Esophagus muscularis mucosa (tissue), 4 donors: ENCODE data around the gene SMAD1. TPM values are rescaled to one million over a fixed set of nuclear protein-coding genes. Genes with fewer than 3 reads are reported as not detected.

Experiments used
- DNase-seq: peaks from one replicate; pipeline ENCODE4 v3.0.0-alpha.2; 2017; ENCODE audit errors: extremely low spot score
- H3K27ac ChIP-seq, 4 donors: fragments of 200-600 bp; sonication (generic); replicated peaks in 1 of 4; 1 replicate in 3 of 4; 2 replicates in 1 of 4; pipeline ENCODE4 v1.5.1; 2016 to 2019; ENCODE audit warnings: mild to moderate bottlenecking in 1 of 4
- H3K27me3 ChIP-seq, 4 donors: fragments of 200-600 bp; sonication (generic); one replicate each; pipeline versions ENCODE4 v1.5.1 to v1.6.0; 2016 to 2019
- H3K36me3 ChIP-seq, 4 donors: fragments of 200-600 bp; sonication (generic); one replicate each; pipeline ENCODE4 v1.5.1; 2016 to 2019
- H3K4me1 ChIP-seq, 4 donors: fragments of 200-600 bp; sonication (generic); one replicate each; pipeline ENCODE4 v1.5.1; 2016 to 2019
- H3K4me3 ChIP-seq, 4 donors: fragments of 200-600 bp; sonication (generic); 1 replicate in 2 of 4; 2 replicates in 2 of 4; pipeline ENCODE4 v1.5.1; 2016 to 2019; ENCODE audit warnings: mild to moderate bottlenecking in 4 of 4, moderate library complexity in 1 of 4
- H3K9me3 ChIP-seq, 4 donors: fragments of 200-600 bp; sonication (generic); 1 replicate in 3 of 4; 2 replicates in 1 of 4; pipeline ENCODE4 v1.5.1; 2016 to 2019
- EP300 ChIP-seq: sonication (generic); formaldehyde crosslinking; IDR thresholded peaks from one replicate; pipeline ENCODE4 v1.6.1; 2017; ENCODE audit warnings: antibody characterized with exemption
- POLR2A ChIP-seq: fragments of 450-650 bp; IDR thresholded peaks from one replicate; pipeline ENCODE4 v1.6.1; 2017; ENCODE audit warnings: antibody characterized with exemption, moderate library complexity, mild to moderate bottlenecking, low read depth
- POLR2AphosphoS5 ChIP-seq, 2 donors: sonication (generic); formaldehyde crosslinking; IDR thresholded peaks; one replicate each; pipeline ENCODE4 v1.6.1; 2017; ENCODE audit warnings: antibody characterized with exemption in 2 of 2
- WGBS: methylation state at CpG from one replicate; pipeline ENCODE4 v1.1.5; 2018; 5-methylcytosine and 5-hydroxymethylcytosine counted together
- intact Hi-C: fragments of 100-400 bp; cut with DNase I; formaldehyde crosslinking; loops from one replicate; pipeline ENCODE4 v1.15.1; 2023
- total RNA-seq, 4 donors: library from RNA; depleted of rRNA; stranded (reverse); fragments of >200 nt; gene quantifications; one replicate each; pipeline versions ENCODE4 v1.1.0 to v1.2.1, GENCODE V29; 2016
- TF ChIP-seq, protein P1 (sequence below), 3 experiments: fragments of 200-600 bp in 2 of 3; fragments of 450-650 bp in 1 of 3; sonication (generic) in 2 of 3; IDR thresholded peaks; one replicate each; pipeline ENCODE4 v1.5.1; 2017 to 2019; ENCODE audit warnings: antibody characterized with exemption in 3 of 3, mild to moderate bottlenecking in 2 of 3, moderate library complexity in 1 of 3

Gene SMAD1
- total RNA-seq: 10 to 100 TPM; 19.5 to 34.3 (median 29.2) TPM

DNA sequence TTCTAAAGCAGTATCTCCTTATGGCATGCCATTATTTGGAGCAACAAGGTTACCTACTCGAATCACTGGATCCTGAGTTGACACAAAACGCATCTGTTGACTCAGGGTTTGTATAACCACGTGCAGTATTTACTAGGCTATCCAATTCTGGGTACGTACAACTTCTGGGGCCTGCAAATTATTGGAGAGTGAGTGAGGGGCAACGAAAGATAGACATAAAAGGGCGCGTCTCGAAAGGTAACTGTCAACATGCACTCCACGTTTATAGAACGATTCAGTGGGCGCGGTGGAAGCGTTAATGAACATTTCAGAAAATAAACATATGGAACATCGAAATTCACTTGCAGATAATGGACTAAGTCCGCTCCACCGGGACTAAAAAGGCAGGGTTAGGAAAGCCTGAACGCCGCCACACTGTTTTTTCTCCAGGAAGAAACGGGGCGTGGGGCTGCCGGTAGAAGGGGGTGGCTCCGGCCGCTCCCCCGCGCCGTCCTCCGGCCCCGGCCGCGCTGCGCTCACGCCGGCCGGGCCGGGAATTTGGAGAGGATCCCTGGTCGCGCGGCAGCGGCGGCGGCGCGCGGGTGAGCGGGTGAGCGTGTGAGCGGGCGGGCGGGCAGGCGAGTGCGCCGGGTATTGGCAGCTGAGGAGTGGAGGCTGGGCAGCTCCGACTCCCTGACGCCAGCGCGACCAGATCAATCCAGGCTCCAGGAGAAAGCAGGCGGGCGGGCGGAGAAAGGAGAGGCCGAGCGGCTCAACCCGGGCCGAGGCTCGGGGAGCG, at the start of gene SMAD1:
Gene SMAD1 (plus strand): TSS at position 690 of the 778 bp plus-strand sequence. CDS start 32,761 bp downstream, outside the sequence.
- no peak for TF ChIP-seq EP300
- peak; percentile 67 to 81 for TF ChIP-seq POLR2AphosphoS5 (IDR thresholded peaks at IDR 0.05)
- TF ChIP-seq POLR2A: peak; percentile 62
- TF ChIP-seq, protein P1, sequence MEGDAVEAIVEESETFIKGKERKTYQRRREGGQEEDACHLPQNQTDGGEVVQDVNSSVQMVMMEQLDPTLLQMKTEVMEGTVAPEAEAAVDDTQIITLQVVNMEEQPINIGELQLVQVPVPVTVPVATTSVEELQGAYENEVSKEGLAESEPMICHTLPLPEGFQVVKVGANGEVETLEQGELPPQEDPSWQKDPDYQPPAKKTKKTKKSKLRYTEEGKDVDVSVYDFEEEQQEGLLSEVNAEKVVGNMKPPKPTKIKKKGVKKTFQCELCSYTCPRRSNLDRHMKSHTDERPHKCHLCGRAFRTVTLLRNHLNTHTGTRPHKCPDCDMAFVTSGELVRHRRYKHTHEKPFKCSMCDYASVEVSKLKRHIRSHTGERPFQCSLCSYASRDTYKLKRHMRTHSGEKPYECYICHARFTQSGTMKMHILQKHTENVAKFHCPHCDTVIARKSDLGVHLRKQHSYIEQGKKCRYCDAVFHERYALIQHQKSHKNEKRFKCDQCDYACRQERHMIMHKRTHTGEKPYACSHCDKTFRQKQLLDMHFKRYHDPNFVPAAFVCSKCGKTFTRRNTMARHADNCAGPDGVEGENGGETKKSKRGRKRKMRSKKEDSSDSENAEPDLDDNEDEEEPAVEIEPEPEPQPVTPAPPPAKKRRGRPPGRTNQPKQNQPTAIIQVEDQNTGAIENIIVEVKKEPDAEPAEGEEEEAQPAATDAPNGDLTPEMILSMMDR (IDR thresholded peaks at IDR 0.05): no peak
- DNase-seq: peak; percentile 93
- intact Hi-C loops: loop anchor here (5.0 to 10.0 kb wide), 4 partner anchors 76 to 307 kb away; no protein-coding TSS in a partner anchor
- Histone ChIP-seq H3K27ac (peak within 1 kb of the TSS; percentile 95 to 99 (median 96)), H3K36me3 (no peaks in the 10 kb centered on the region), H3K4me1 (peaks cover 15 to 43% (median 40%) of the 10 kb centered on the region in 4 donors), H3K4me3 (peak within 1 kb of the TSS; percentile 76 to 99 (median 96)), H3K27me3 (no peaks in the 10 kb centered on the region), H3K9me3 (no peaks in the 10 kb centered on the region)
- 0% methylated on average over 21 of the region's 65 CpGs for WGBS

- intact Hi-C loops: no loop called here
- Histone ChIP-seq H3K27me3 (no peaks in the 10 kb centered on the region), H3K4me1 (no peaks in the 10 kb centered on the region), H3K9me3 (peaks cover 0 to 12% (median 0%) of the 10 kb centered on the region in 4 donors), H3K36me3 (no peaks in the 10 kb centered on the region), H3K27ac (no peak overlapping the region), H3K4me3 (no peak overlapping the region)
- TF ChIP-seq EP300 (no peak), POLR2A (no peak), POLR2AphosphoS5 (IDR thresholded peaks at IDR 0.05) (no peak)
- TF ChIP-seq, protein P1 (IDR thresholded peaks at IDR 0.05): no peak
- DNase-seq: no peak
Observed at GRCh38 chr4:145433684-145434083, 48.0 kb upstream of the SMAD1 start.

DNA sequence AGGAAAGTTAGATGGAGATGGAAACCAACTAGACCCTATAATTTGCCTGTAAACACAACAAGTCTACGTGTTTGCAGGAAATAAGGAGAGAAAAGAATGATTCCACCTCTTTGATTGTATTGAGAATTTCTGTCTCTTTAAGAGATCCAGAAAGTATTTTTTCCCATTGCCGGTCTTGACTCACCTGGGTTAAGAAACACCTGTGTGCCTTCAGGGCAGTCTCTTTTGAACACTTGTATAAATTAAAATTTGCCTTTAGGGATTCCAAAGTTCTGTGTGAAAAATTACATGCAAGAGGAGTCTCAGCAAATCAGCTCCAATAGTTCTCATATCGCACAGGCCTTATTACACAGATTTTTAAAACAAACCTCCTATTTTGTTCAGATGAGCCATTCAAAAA, 46.0 kb upstream of the SMAD1 start:
- H3K9me3 ChIP-seq: peaks cover 0 to 12% (median 0%) of the 10 kb centered on the region in 4 donors
- no peaks in the 10 kb centered on the region for H3K4me1 ChIP-seq
- no peaks in the 10 kb centered on the region for H3K36me3 ChIP-seq
- no peak overlapping the region for H3K4me3 ChIP-seq
- TF ChIP-seq POLR2AphosphoS5 (IDR thresholded peaks at IDR 0.05) (no peak), EP300 (no peak), POLR2A (no peak)
- TF ChIP-seq, protein P1 (IDR thresholded peaks at IDR 0.05): no peak
- DNase-seq: no peak
- no peak overlapping the region for H3K27ac ChIP-seq
- 92% methylated on average over 3 of the region's 3 CpGs for WGBS
- H3K27me3 ChIP-seq: no peaks in the 10 kb centered on the region
- intact Hi-C loops: no loop called here

DNA sequence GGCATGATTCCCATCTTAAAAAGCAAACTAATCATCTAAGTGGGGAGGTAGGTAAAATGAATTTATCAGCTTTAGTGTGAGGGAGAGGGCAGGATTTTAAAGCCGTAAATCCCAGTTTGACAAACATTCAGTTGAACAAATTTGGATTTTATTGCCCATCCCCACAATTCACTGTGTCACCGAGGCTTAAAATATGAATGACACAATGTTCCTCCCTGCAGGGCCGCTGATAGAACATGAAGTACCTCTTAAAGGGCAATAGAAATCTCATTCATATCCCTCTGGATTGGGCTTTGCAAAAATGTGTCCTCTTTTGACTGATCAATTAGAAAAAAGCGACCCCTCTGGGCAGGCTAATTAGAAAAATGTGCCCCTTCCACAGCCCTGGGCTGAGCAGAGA, 45.5 kb upstream of the SMAD1 start:
- no peaks in the 10 kb centered on the region for H3K36me3 ChIP-seq
- H3K9me3 ChIP-seq: peaks cover 0 to 12% (median 0%) of the 10 kb centered on the region in 4 donors
- no peaks in the 10 kb centered on the region for H3K4me1 ChIP-seq
- no peak overlapping the region for H3K27ac ChIP-seq
- no peak for DNase-seq
- H3K27me3 ChIP-seq: no peaks in the 10 kb centered on the region
- no peak overlapping the region for H3K4me3 ChIP-seq
- WGBS: 92% methylated on average over 4 of the region's 4 CpGs
- intact Hi-C loops: no loop called here
- no peak for TF ChIP-seq POLR2A
- TF ChIP-seq, protein P1 (IDR thresholded peaks at IDR 0.05): no peak
- no peak for TF ChIP-seq POLR2AphosphoS5 (IDR thresholded peaks at IDR 0.05)
- no peak for TF ChIP-seq EP300
